ENCODE measurements around the gene CDC5L.
A peak's percentile ranks its signal among the peaks of the same experiment; 100 is the strongest.

CDC5L gene

GRCh38 chr6:44452725-44453124 lies 65.2 kb downstream of the CDC5L start:
- no peak for DNase-seq (ENCODE audit: low spot score)

- DNase-seq (ENCODE audit: low spot score): no peak
Measured at GRCh38 chr6:44453146-44453545, 65.6 kb downstream of the CDC5L start.

GRCh38 chr6:44454198-44454597 lies 66.7 kb downstream of the CDC5L start:
- DNase-seq (ENCODE audit: low spot score): no peak

- peak; percentile 69 for DNase-seq (ENCODE audit: low spot score)
Measured at GRCh38 chr6:44456070-44456965, 68.8 kb downstream of the CDC5L start.

- no peak for DNase-seq (ENCODE audit: low spot score)
Measured at GRCh38 chr6:44456966-44457292, 69.4 kb downstream of the CDC5L start.

GRCh38 chr6:44457596-44457995 lies 70.1 kb downstream of the CDC5L start:
- DNase-seq (ENCODE audit: low spot score): no peak

- DNase-seq (ENCODE audit: low spot score): no peak
Measured at GRCh38 chr6:44458551-44458950, 71.0 kb downstream of the CDC5L start.

GRCh38 chr6:44462335-44462734 lies 74.8 kb downstream of the CDC5L start:
- DNase-seq (ENCODE audit: low spot score): no peak

GRCh38 chr6:44462797-44463727 lies 75.6 kb downstream of the CDC5L start:
- no peak for DNase-seq (ENCODE audit: low spot score)

- DNase-seq (ENCODE audit: low spot score): no peak
Measured at GRCh38 chr6:44463728-44464450, 76.4 kb downstream of the CDC5L start.

GRCh38 chr6:44464527-44465310 lies 77.2 kb downstream of the CDC5L start:
- DNase-seq (ENCODE audit: low spot score): no peak

GRCh38 chr6:44466955-44467354 lies 79.4 kb downstream of the CDC5L start:
- no peak for DNase-seq (ENCODE audit: low spot score)

- peak; percentile 37 for DNase-seq (ENCODE audit: low spot score)
Measured at GRCh38 chr6:44468835-44469234, 81.3 kb downstream of the CDC5L start.

- DNase-seq (ENCODE audit: low spot score): no peak
Measured at GRCh38 chr6:44470115-44470464, 82.6 kb downstream of the CDC5L start.

- DNase-seq (ENCODE audit: low spot score): no peak
Measured at GRCh38 chr6:44470746-44471145, 83.2 kb downstream of the CDC5L start.

GRCh38 chr6:44471271-44471981 lies 83.9 kb downstream of the CDC5L start:
- no peak for DNase-seq (ENCODE audit: low spot score)

GRCh38 chr6:44472250-44472945 lies 84.9 kb downstream of the CDC5L start:
- no peak for DNase-seq (ENCODE audit: low spot score)

- DNase-seq (ENCODE audit: low spot score): no peak
Measured at GRCh38 chr6:44473393-44474189, 86.1 kb downstream of the CDC5L start.

- DNase-seq (ENCODE audit: low spot score): no peak
Measured at GRCh38 chr6:44474190-44474631, 86.7 kb downstream of the CDC5L start.

Measured in SK-N-DZ (cell line).